Measurements from ENCODE around the gene ANO6. TPM values are rescaled to one million over a fixed set of nuclear protein-coding genes. Genes with fewer than 3 reads are reported as not detected.
A peak's percentile ranks its signal among the peaks of the same experiment; 100 is the strongest.

Gene ANO6
- total and polyA plus RNA-seq, 8 donors = 4.4 to 78.8 (median 21.9) TPM

DNA sequence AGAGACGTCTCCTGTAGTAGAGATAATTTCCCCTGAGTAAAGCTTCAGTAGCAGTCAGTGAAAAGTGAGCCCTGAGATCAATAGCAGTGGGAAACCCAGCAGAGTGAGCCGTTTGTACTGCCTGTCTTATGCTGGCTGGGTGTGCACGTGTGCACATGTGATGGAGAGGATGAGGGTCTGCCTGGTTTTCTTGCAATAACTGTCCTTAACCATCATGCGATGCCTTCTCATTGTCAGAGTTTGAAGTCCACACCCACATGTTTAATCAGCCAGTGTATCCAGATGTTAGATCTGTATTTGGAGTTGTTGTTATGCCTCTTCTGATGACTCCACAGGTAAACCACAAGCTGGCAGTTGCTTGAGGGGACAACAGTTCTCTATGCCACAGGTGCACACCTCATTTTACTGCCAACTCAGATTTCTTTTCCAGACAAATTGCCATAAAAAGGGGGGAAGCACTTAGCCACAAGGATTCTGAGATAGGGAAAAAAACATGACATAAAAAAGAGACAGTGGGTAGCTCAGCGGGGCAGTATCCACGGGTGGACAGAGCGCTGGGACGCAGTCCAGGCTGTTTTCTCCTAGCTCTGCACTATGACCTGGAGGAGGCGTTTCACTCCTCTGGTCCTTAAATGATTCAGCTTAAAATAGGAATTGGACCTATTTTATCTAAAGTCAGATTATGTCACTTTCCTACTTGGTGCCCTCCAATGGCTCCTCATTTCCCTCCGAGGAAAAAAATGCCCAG, 192.3 kb downstream of the ANO6 start:
- intact Hi-C loops (cut with DNase I; ENCODE audit: low total_unique reads) = no loop called here
- Histone ChIP-seq H3K36me3 (peaks cover 14 to 82% (median 73%) of the 10 kb centered on the region in 4 donors), H3K27me3 (no peaks in the 10 kb centered on the region), H3K4me1 (peaks cover 0 to 7% (median 3%) of the 10 kb centered on the region in 4 donors), H3K4me3 (no peak overlapping the region), H3K27ac (peak overlapping the region in 1 of 5 donors; percentile 31), H3K9me3 (no peaks in the 10 kb centered on the region)
- 75 to 87% (median 82%) methylated on average over 10 of the region's 10 CpGs for WGBS, 5 donors
- no peak for DNase-seq
- TF ChIP-seq EP300 (IDR thresholded peaks at IDR 0.05) (no peak), CTCF (IDR thresholded peaks at IDR 0.05) (no peak), POLR2A (IDR thresholded peaks at IDR 0.05) (no peak), POLR2AphosphoS5 (IDR thresholded peaks at IDR 0.05) (no peak)

DNA sequence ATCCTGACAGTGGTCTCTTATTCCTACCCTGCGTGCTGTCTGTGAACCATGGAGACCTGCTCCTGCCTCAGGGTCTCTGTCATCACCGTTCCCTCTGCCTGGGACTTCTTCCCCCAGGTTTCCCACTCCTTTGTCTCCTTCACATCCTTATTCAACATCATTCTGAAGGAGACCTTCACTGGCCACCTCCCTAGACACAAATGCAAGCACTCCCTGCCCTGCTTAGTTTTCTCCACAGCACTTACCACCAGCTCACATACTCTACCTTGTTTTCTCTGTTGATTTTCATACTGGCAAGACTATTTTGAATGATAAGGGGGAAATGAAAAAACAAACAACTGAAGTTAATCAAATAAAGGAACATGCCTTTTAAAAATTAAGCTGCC, 192.8 kb downstream of the ANO6 start:
- DNase-seq = no peak
- H3K4me1 ChIP-seq = peaks cover 0 to 7% (median 3%) of the 10 kb centered on the region in 4 donors
- H3K9me3 ChIP-seq = no peaks in the 10 kb centered on the region
- peak overlapping the region in 1 of 5 donors; percentile 20 for H3K27ac ChIP-seq
- WGBS, 5 donors = 76 to 91% (median 85%) methylated on average over 2 of the region's 2 CpGs
- no peak for TF ChIP-seq POLR2A (IDR thresholded peaks at IDR 0.05)
- no peak for TF ChIP-seq EP300 (IDR thresholded peaks at IDR 0.05)
- TF ChIP-seq POLR2AphosphoS5 (IDR thresholded peaks at IDR 0.05) = no peak
- no peak for TF ChIP-seq CTCF (IDR thresholded peaks at IDR 0.05)
- intact Hi-C loops (cut with DNase I; ENCODE audit: low total_unique reads) = no loop called here
- peaks cover 8 to 82% (median 73%) of the 10 kb centered on the region in 4 donors for H3K36me3 ChIP-seq
- H3K27me3 ChIP-seq = no peaks in the 10 kb centered on the region
- H3K4me3 ChIP-seq = no peak overlapping the region

GRCh38 chr12:45409966-45410365, 194.1 kb downstream of the ANO6 start:
- 70 to 89% (median 86%) methylated on average over 7 of the region's 7 CpGs for WGBS, 5 donors
- H3K36me3 ChIP-seq = peaks cover 0 to 76% (median 64%) of the 10 kb centered on the region in 4 donors
- intact Hi-C loops (cut with DNase I; ENCODE audit: low total_unique reads) = no loop called here

GRCh38 chr12:45411626-45412025, 195.7 kb downstream of the ANO6 start:
- Histone ChIP-seq H3K27ac (no peak overlapping the region), H3K36me3 (peaks cover 1 to 82% (median 70%) of the 10 kb centered on the region in 4 donors), H3K4me3 (no peak overlapping the region), H3K27me3 (no peaks in the 10 kb centered on the region), H3K9me3 (no peaks in the 10 kb centered on the region), H3K4me1 (peaks cover 0 to 7% (median 3%) of the 10 kb centered on the region in 4 donors)
- WGBS, 5 donors = 95 to 98% (median 96%) methylated on average over 7 of the region's 7 CpGs
- intact Hi-C loops (cut with DNase I; ENCODE audit: low total_unique reads) = no loop called here
- DNase-seq = no peak
- TF ChIP-seq EP300 (IDR thresholded peaks at IDR 0.05) (no peak), POLR2AphosphoS5 (IDR thresholded peaks at IDR 0.05) (no peak), POLR2A (IDR thresholded peaks at IDR 0.05) (no peak), CTCF (IDR thresholded peaks at IDR 0.05) (no peak)

More at GRCh38 chr12:45409966-45410365, 194.1 kb downstream of the ANO6 start:
- Histone ChIP-seq H3K27ac (no peak overlapping the region), H3K9me3 (no peaks in the 10 kb centered on the region), H3K27me3 (no peaks in the 10 kb centered on the region), H3K4me3 (no peak overlapping the region), H3K4me1 (peaks cover 0 to 7% (median 3%) of the 10 kb centered on the region in 4 donors)
- no peak for TF ChIP-seq POLR2AphosphoS5 (IDR thresholded peaks at IDR 0.05)
- TF ChIP-seq EP300 (IDR thresholded peaks at IDR 0.05) = no peak
- no peak for TF ChIP-seq POLR2A (IDR thresholded peaks at IDR 0.05)
- TF ChIP-seq CTCF (IDR thresholded peaks at IDR 0.05) = no peak
- peak in 1 of 2 donors; percentile 20 for DNase-seq
